IMR-90 (cell line): ENCODE measurements around the gene SEMA6C. TPM values are rescaled to one million over a fixed set of nuclear protein-coding genes. Genes with fewer than 3 reads are reported as not detected.
A peak's percentile ranks its signal among the peaks of the same experiment; 100 is the strongest.

ENCODE experiments used
- ATAC-seq: fragments of 200-7000 bp; cut with Tn5 transposase; 2 replicates; pipeline ENCODE4 v1.9.1; 2020; ENCODE audit warnings: low read depth, mild to moderate bottlenecking, moderate library complexity
- BruUV-seq: library from RNA; stranded (reverse); fragments of 400-500 nt; replicated peaks from 2 replicates; lab custom pipeline; 2021; lab: Mats Ljungman, UMichigan
- CTCF ChIA-PET: fragments of 300-600 bp; formaldehyde crosslinking; extraction: SDS; loops from one replicate; lab custom pipeline; 2021; ENCODE audit warnings: antibody characterized with exemption; lab: Yijun Ruan, JAX
- POLR2A ChIA-PET: fragments of 300-600 bp; sonication (Branson Sonifier 250); formaldehyde crosslinking; loops from one replicate; lab custom pipeline; 2022; ENCODE audit warnings: antibody characterized with exemption; ENCODE audit not compliant: unreplicated experiment; lab: Charles Lee
- DNase-seq: peaks from one replicate; pipeline ENCODE4 v3.0.0; 2013
- H2AFZ ChIP-seq: replicated peaks from 2 replicates; pipeline ENCODE3; 2013; ENCODE audit warnings: low read length, mild to moderate bottlenecking; ENCODE audit not compliant: poor library complexity
- H2AK5ac ChIP-seq: 2 replicates; pipeline ENCODE4 v1.6.1; 2013; ENCODE audit warnings: low read depth, low read length, inconsistent platforms
- H2AK9ac ChIP-seq: replicated peaks from 2 replicates; pipeline ENCODE3; 2013; ENCODE audit warnings: mild to moderate bottlenecking, low read depth, low read length, moderate library complexity; ENCODE audit not compliant: poor library complexity
- H2BK120ac ChIP-seq: 2 replicates; pipeline ENCODE4 v1.6.1; 2013; ENCODE audit warnings: low read depth, low read length, inconsistent platforms
- H2BK15ac ChIP-seq: 3 replicates; pipeline ENCODE4 v1.6.1; 2013; ENCODE audit warnings: low read depth, low read length, inconsistent platforms
- H2BK20ac ChIP-seq: 2 replicates; pipeline ENCODE4 v1.6.1; 2013; ENCODE audit warnings: low read depth, mild to moderate bottlenecking, inconsistent platforms, low read length, moderate library complexity
- H2BK5ac ChIP-seq: 2 replicates; pipeline ENCODE4 v1.6.1; 2013; ENCODE audit warnings: mild to moderate bottlenecking, low read depth, low read length, inconsistent platforms; ENCODE audit not compliant: poor library complexity, severe bottlenecking
- H3K14ac ChIP-seq: replicated peaks from 2 replicates; pipeline ENCODE4 v1.6.1; 2013; ENCODE audit warnings: low read depth, low read length, inconsistent platforms
- H3K18ac ChIP-seq: 2 replicates; pipeline ENCODE4 v1.6.1; 2013; ENCODE audit warnings: low read depth, low read length, control low read depth
- H3K23ac ChIP-seq: 2 replicates; pipeline ENCODE4 v1.6.1; 2013; ENCODE audit warnings: low read depth, low read length, inconsistent platforms
- H3K27ac ChIP-seq: 2 replicates; pipeline ENCODE4 v1.5.1; 2013; ENCODE audit warnings: mild to moderate bottlenecking, control low read depth, low read length; ENCODE audit not compliant: insufficient read depth
- H3K27me3 ChIP-seq: 2 replicates; pipeline ENCODE4 v1.6.1; 2013; ENCODE audit warnings: low read length; ENCODE audit not compliant: control insufficient read depth, insufficient read depth
- H3K36me3 ChIP-seq: 2 replicates; pipeline ENCODE4 v1.6.1; 2013; ENCODE audit warnings: low read length, mixed read lengths; ENCODE audit not compliant: control insufficient read depth, insufficient read depth
- H3K4ac ChIP-seq: 2 replicates; pipeline ENCODE4 v1.6.1; 2013; ENCODE audit warnings: low read depth, low read length, inconsistent platforms
- H3K4me1 ChIP-seq: 2 replicates; pipeline ENCODE4 v1.6.1; 2013; ENCODE audit warnings: low read length, mixed read lengths; ENCODE audit not compliant: control insufficient read depth, insufficient read depth
- H3K4me2 ChIP-seq: 2 replicates; pipeline ENCODE4 v1.6.1; 2013; ENCODE audit warnings: low read depth, mild to moderate bottlenecking, control low read depth, low read length, moderate library complexity
- H3K4me3 ChIP-seq: 2 replicates; pipeline ENCODE4 v1.5.1; 2013; ENCODE audit warnings: low read depth, mild to moderate bottlenecking, control low read depth, low read length, moderate library complexity; ENCODE audit not compliant: insufficient read depth
- H3K56ac ChIP-seq: 2 replicates; pipeline ENCODE4 v1.6.1; 2013; ENCODE audit warnings: low read length, inconsistent platforms; ENCODE audit not compliant: insufficient read depth; ENCODE audit errors: extremely low read depth
- H3K79me1 ChIP-seq, 2 experiments: 2 replicates each; pipeline ENCODE4 v1.6.1; 2013; ENCODE audit warnings: low read length in 2 of 2, inconsistent platforms in 1 of 2, low read depth in 1 of 2
- H3K9ac ChIP-seq: 2 replicates; pipeline ENCODE4 v1.6.1; 2013; ENCODE audit warnings: low read depth, low read length, control low read depth
- H3K9me1 ChIP-seq: 2 replicates; pipeline ENCODE4 v1.6.1; 2013; ENCODE audit warnings: low read length, inconsistent platforms; ENCODE audit not compliant: insufficient read depth
- H3K9me3 ChIP-seq: 2 replicates; pipeline ENCODE4 v1.6.1; 2013; ENCODE audit warnings: low read length; ENCODE audit not compliant: control insufficient read depth, insufficient read depth
- H4K20me1 ChIP-seq: 2 replicates; pipeline ENCODE4 v1.6.1; 2013; ENCODE audit warnings: low read length, inconsistent platforms; ENCODE audit not compliant: insufficient read depth
- H4K5ac ChIP-seq: 2 replicates; pipeline ENCODE4 v1.6.1; 2013; ENCODE audit warnings: mild to moderate bottlenecking, low read depth, low read length, control low read depth
- H4K8ac ChIP-seq, 2 experiments: 2 replicates each; pipeline ENCODE4 v1.6.1; 2013; ENCODE audit warnings: low read depth in 2 of 2, low read length in 2 of 2, control low read depth in 1 of 2, inconsistent platforms in 1 of 2
- H4K91ac ChIP-seq: 2 replicates; pipeline ENCODE4 v1.6.1; 2013; ENCODE audit warnings: low read depth, low read length, inconsistent platforms; ENCODE audit not compliant: insufficient read depth
- BHLHE40 ChIP-seq: fragments of 150-350 bp; IDR thresholded peaks from 2 replicates; pipeline ENCODE4 v1.6.1; 2016; ENCODE audit warnings: mild to moderate bottlenecking, low read depth, low read length
- CTCF ChIP-seq: conservative IDR thresholded peaks from 2 replicates; pipeline ENCODE4 v1.5.1; 2012; ENCODE audit warnings: mild to moderate bottlenecking, low read depth, low read length, improper control_type of control experiment
- FOS ChIP-seq: fragments of 150-350 bp; IDR thresholded peaks from 2 replicates; pipeline ENCODE4 v1.6.1; 2016; ENCODE audit warnings: low read depth, low read length
- MAFK ChIP-seq: IDR thresholded peaks from 2 replicates; pipeline ENCODE4 v1.6.1; 2012; ENCODE audit warnings: low read depth, low read length, improper control_type of control experiment
- MAZ ChIP-seq: IDR thresholded peaks from 2 replicates; pipeline ENCODE4 v1.6.1; 2012; ENCODE audit warnings: low read depth, mild to moderate bottlenecking, low read length, improper control_type of control experiment, moderate library complexity, borderline replicate concordance
- MXI1 ChIP-seq: IDR thresholded peaks from 2 replicates; pipeline ENCODE4 v1.6.1; 2012; ENCODE audit warnings: low read depth, mild to moderate bottlenecking, low read length, moderate library complexity, borderline replicate concordance
- NFE2L2 ChIP-seq: fragments of 150-350 bp; IDR thresholded peaks from 2 replicates; pipeline ENCODE4 v1.6.1; 2016; ENCODE audit warnings: low read depth, mild to moderate bottlenecking, low read length
- RFX5 ChIP-seq: IDR thresholded peaks from 2 replicates; pipeline ENCODE4 v1.8.0; 2012; ENCODE audit warnings: low read depth, mild to moderate bottlenecking, low read length, moderate library complexity
- WGBS, 2 experiments: methylation state at CpG; one replicate each; pipeline versions ENCODE4 v1.1.5 to v1.1.7; 2013; ENCODE audit warnings: missing lambda C conversion rate in 2 of 2; ENCODE audit not compliant: insufficient read length in 1 of 2; ENCODE audit errors: extremely low coverage in 2 of 2; 5-methylcytosine and 5-hydroxymethylcytosine counted together
- dilution Hi-C: fragments of 300-500 bp; cut with HindIII; formaldehyde crosslinking; loops from one replicate; pipeline ENCODE4 v1.14.3; 2018; ENCODE audit warnings: low sequenced_read_pairs; ENCODE audit not compliant: unreplicated experiment
- in situ Hi-C: fragments of 300-500 bp; cut with MboI; formaldehyde crosslinking; loops from 3 replicates; pipeline ENCODE4 v1.14.3; 2019; ENCODE audit warnings: low sequenced_read_pairs, inconsistent platforms, mixed read lengths
- intact Hi-C: fragments of 100-400 bp; cut with micrococcal nuclease; formaldehyde crosslinking; loops from 2 replicates; pipeline ENCODE4 v1.10.0; 2022
- polyA plus RNA-seq, 3 experiments: library from polyadenylated mRNA; depleted of rRNA; stranded (reverse); fragments of >200 nt; gene quantifications; 2 replicates each; pipeline ENCODE4 v1.2.3, GENCODE V29; 2012; ENCODE audit warnings: low replicate concordance in 1 of 3
- total RNA-seq: library from RNA; depleted of rRNA; stranded (reverse); fragments of >200 nt; gene quantifications from 2 replicates; pipeline ENCODE4 v1.2.3, GENCODE V29; 2012
- TF ChIP-seq, protein P1 (sequence below): fragments of 150-350 bp; IDR thresholded peaks from 2 replicates; pipeline ENCODE4 v1.6.1; 2017; ENCODE audit warnings: mild to moderate bottlenecking, antibody characterized with exemption, low read length, low read depth

Gene SEMA6C
- total and polyA plus RNA-seq, 2 of the 4 experiments (the other 2 are of a cell fraction) = 0.36 to 2.0 TPM

- Histone ChIP-seq H4K20me1 (no peaks in the 10 kb centered on the region), H3K23ac (no peak overlapping the region), H3K36me3 (peaks cover 11% of the 10 kb centered on the region; the same call in 1 of the 2 replicates), H3K14ac (no peak overlapping the region), H3K4me3 (no peak overlapping the region), H3K9me1 (no peaks in the 10 kb centered on the region; the same call in 1 of the 2 replicates), H3K18ac (no peak overlapping the region), H4K5ac (no peak overlapping the region), H3K27ac (no peak overlapping the region), H2BK15ac (no peak overlapping the region), H3K4me1 (no peaks in the 10 kb centered on the region), H2AK9ac (peak overlapping the region; percentile 19), H3K4ac (no peak overlapping the region), H2BK20ac (no peak overlapping the region), H3K9ac (no peak overlapping the region), H3K27me3 (peaks cover 9% of the 10 kb centered on the region), H2BK5ac (no peak overlapping the region), H4K8ac (no peak overlapping the region), H3K56ac (no peak overlapping the region), H2AFZ (no peak overlapping the region), H3K4me2 (no peak overlapping the region), H3K9me3 (no peaks in the 10 kb centered on the region), H2AK5ac (no peak overlapping the region), H2BK120ac (no peak overlapping the region), H4K91ac (no peak overlapping the region), H3K79me1 (no peaks in the 10 kb centered on the region)
- intact Hi-C loops = no loop called here
- DNase-seq = no peak
- no peak for ATAC-seq
- in situ Hi-C loops = no loop called here
- TF ChIP-seq FOS = no peak
- TF ChIP-seq BHLHE40 = no peak
- TF ChIP-seq MAZ = no peak
- no peak for TF ChIP-seq MAFK
- TF ChIP-seq, protein P1, sequence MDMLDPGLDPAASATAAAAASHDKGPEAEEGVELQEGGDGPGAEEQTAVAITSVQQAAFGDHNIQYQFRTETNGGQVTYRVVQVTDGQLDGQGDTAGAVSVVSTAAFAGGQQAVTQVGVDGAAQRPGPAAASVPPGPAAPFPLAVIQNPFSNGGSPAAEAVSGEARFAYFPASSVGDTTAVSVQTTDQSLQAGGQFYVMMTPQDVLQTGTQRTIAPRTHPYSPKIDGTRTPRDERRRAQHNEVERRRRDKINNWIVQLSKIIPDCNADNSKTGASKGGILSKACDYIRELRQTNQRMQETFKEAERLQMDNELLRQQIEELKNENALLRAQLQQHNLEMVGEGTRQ = no peak
- TF ChIP-seq RFX5 = no peak
- no peak for TF ChIP-seq MXI1
- TF ChIP-seq NFE2L2 = no peak
- TF ChIP-seq CTCF = no peak
- BruUV-seq = no TSS peak
- 100% methylated on average over 4 of the region's 7 CpGs; no CpG with 5 or more reads in 1 of the 2 experiments for WGBS, 2 experiments
- POLR2A ChIA-PET = no interaction called here
- dilution Hi-C loops = no loop called here
- CTCF ChIA-PET = interaction anchor here (0.8 kb wide), 1 partner anchor 13 kb away, joined by 3 read pairs; no protein-coding TSS in a partner anchor
Observed at GRCh38 chr1:151134991-151135390, 11.4 kb downstream of the SEMA6C start.
